GM19043 (cell line): ENCODE results near the gene TCERG1L.
"Not testable (repeated sequence)": the region's sequence is repeated elsewhere in the genome, so short reads cannot be mapped to it uniquely, and the experiment has no call there.

Source experiments
- ATAC-seq: cut with Tn5 transposase; IDR thresholded peaks from one replicate; pipeline ENCODE4 v1.9.1; 2021; ENCODE audit warnings: low read depth; ENCODE audit not compliant: unreplicated experiment

Gene TCERG1L

DNA sequence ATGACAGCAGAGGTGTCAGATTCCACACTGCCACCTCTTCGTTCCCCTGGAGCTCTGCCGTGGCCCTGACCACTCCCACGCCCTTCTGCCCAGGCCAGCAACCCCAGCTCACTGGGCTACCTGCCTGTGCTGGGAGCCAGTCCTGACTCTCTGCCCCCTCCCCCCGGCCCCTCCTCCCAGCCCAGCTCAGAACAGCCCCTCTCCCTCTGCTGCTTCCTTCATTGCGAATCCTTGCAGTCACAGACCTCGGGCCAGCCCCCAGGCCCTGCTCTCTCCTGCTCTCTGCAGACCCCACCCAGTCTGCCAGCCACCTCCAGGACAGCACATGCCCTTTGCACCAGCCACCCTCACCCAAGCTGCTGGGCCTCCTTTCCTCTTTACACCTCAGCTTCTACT is 60.4 kb downstream of the TCERG1L start:
- ATAC-seq: no peak

DNA sequence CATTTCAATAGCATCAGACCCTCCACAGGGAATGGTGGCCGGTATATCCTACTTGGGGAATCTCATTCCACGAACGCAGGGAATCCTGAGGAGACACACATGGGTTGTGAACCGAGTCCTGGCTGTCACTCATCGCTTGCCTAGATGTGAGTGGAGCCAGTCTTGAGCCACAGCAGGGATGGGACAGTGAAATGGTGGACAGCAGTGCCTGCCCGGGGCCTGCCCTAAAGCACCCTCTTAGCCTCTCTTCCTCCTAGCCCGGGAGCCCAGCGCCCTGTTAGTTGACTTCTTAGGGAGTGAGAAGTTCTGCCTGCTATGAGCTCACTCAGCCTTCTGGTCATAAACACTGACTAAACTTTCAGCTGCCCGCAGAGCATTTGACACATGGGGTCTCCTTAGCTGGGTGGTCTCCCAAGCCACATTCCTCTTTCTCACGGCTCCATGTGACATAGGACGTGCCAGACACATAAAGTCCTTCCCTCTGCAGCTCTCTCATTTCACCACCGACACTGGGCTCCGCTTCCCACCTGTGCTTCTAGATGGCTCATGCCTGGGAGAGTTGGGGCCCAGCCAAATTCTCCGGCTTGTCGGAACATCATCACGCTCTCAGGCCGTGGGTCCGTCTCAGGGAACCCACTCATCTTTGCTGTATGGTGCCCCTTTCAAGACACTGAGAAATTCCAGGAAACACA is 60.9 kb downstream of the TCERG1L start:
- ATAC-seq: no peak

DNA sequence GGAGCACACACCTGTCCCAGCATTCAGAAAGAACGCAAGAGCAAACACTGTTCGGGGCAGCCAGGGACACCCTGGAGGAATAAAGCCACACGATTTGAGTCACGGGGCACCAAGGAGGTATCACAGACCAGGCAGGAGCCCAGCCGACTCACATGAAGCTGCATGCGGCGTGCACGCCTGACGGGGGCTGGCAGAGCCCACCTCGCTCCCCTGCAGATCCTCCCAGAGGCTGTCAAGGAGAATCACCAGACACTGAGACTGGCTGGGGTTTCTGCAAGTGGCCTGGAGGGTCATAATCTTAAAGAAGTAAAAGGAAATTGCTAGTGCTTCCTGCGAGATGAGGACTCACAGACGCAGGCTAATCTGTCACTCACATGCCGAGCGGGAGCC is 61.6 kb downstream of the TCERG1L start:
- ATAC-seq: no peak

DNA sequence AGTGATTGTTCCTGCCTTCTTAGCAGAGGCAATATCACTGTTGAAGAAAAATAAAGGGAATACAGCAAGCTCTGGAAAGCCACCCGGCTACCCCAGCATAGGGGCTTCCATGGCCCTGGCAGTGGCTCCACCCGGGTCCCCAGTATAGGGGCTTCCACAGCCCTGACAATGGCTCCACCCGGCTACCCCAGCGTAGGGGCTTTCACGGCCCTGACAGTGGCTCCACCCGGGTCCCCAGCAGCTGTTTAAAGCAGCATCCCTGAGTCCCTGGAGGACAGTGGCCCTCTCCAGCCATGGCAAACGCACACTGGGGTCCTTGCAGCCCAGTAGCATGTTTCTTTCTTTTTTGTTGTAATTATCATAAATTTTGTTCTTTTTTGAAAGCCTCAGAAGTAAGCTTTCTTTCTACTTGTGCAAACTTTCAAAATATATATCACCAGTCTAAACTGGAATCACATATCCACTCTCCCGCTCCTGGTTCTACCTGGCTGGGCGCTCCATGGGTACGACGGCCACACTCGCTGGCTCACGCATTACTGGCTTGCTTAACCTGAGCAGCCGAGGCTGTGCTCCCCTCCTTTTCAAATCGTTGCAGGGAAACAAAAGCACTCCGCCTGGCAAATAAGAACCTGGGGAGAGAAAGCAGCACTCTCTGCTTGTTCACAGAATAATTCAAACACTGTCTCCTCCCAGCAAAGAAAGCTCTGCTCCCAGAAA is 62.1 kb downstream of the TCERG1L start:
- no peak for ATAC-seq

DNA sequence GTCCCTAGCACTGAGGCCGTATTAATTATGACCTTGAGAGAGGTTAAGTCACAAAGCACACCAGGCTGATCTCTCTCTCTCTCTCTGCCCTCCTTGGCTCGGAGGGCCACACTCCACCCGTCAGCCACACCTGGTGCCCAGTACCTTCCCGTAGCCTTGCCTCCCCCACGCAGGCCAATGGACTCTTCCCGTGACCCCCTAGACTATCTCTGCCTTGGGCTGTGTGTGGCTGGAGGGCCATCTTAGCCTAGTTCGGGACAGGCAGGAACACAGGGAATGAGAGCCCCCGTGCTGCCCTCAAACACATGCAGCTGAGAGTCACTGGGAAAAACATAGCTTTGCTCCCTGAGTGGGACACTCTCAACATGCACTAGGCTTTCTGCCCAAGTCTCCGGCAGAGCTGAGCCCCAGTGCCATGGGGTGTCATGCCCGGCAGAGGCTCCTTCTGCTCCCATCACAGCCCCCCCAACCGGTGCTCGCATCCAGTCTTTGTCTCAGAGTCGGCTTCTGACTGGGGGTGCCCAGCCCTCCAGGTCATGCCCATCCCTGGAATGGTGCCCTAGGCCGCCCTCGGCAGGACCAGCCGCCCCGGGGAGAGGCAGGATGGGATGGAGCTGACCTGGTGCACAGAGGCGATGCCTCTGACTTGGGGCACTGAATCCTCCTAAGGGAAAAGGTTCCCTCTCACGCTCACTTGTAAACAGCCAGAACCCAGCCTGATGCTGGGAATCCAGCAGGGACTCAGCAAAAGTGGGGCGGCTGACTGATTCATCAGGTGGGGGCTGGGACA is 63.0 kb downstream of the TCERG1L start:
- ATAC-seq: no peak

DNA sequence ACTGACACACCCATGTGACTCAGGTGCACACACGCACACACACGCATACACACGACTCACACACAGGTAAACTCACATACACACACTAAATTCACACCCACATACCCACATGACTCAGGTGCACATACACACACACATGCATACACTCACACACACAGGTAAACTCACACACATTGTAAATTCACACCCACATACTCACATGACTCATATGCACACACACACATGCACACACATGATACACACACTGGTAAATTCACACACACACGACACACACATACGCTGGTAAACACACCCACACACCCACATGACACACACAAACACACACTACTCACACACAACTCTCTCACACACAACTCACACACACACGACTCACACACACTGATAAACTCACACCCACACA is 63.6 kb downstream of the TCERG1L start:
- no peak for ATAC-seq

DNA sequence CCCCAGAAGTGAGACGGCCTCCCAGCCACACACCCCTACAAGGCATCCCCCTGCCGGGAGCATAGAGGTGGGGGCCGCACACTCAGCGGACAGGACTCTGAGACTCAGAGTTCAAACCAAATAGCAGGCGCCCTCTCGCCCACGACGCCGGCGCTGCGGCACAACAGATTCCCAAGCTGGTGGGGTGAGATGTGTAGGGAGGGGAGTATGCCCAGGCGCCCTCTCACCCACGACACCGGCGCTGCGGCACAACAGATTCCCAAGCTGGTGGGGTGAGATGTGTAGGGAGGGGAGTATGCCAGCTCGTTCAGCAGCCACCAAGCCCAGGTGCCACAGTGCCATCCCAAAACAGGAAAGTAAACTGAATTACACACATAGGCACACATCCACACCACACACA is 64.7 kb downstream of the TCERG1L start:
- ATAC-seq: no peak

DNA sequence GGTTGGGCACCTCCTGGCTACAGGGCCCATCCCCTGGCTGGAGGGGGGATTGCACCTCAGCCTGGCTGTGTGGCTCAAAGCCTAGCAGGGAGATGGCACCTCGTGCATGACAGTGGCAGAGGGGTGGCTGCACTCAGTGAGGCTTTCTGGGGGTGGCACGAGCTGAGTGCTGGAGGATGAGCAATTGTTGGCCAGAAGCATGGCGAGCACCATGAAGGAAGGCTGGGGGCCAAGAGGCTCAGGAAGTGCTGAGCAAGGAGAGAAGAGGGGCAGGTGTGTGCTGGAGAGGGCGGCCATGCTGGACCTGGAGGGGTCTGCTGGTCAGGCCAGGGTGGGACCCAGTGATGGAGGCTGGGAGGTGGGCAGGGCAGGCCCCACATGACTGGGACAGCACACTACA is 65.4 kb downstream of the TCERG1L start:
- no peak for ATAC-seq

DNA sequence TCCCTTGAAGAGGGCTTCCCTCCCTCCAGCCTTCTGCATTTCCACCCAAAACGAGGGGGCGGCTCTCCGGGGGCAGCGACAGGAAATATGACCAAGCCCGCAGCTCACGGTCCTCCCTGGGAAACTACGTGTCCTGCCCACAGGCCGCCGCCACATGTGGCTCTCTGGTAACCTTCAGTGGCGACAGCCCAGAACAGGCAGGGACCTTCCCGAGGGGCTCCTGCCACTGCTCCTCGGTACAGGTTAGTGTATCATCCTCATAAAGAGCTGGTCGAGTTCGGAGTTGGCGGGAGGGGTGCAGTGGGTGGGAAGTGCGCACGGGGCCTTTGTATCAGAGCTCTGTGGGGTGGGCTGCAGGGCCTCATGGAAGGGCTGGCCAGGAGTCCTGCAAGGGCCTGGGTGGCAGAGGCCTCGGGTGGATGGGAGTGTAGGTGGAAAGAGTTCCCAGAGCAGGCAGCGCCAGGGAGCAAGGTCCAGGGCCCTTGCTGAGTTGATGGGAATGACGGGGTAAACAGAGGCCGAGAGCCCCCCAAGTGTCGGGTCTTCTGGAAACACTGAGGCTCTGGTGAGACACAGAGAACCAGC is 66.0 kb downstream of the TCERG1L start:
- ATAC-seq: no peak

DNA sequence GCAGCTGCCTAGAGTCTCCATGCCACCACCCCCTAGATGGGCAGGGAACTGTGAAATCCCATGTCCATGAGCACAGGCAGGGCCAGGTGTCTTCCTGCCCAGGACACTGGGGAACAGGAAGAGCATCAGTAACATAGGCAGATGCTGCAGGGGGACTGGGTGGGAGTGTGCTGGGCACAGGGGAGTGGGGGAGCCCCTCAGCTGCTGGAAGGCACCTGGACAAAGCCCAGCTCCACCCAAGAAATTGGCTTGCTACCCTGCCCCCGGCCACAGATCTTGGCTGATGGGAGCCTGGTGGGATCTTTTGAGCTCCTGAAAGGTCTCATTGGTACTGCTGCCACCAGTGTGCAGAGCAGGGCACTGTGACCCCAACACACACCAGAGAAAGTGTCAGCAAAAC is 66.7 kb downstream of the TCERG1L start:
- ATAC-seq: no peak

DNA sequence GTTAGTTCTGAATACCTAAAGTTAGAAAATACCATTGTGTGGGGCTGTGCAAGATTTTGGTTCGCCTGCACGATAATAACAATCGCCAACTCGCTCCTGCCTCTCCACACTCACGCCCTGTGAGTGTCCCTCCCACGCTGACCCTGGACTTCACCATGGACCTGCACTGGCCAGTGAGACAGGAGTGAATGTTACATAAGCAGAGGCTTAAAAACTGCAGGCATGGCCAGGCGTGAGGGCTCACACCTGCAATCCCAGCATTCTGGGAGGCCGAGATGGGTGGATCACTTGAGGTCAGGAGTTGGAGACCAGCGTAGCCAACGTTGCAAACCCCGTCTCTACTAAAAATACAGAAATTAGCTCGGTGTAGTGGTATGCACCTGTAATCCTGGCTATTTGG is 68.4 kb downstream of the TCERG1L start:
- no peak for ATAC-seq

DNA sequence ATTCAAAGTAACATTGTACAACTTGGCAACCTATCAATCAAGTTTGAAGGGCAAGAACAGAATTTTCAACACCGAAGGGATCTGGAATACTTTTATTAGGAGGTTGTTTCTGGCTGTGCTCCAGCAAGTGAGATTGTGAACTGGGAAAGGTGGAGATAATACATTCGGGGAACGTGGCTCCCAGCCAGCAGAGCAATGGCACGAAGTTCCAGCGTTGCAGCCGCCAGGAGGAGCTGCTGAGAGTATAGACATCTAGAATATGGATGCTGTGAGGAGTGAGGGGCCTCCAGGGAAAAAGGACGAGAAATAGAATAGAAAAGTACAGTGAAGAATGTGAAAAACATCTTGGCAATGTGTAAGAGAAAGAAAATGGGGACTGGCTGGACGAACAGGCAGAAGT is 69.5 kb downstream of the TCERG1L start:
- no peak for ATAC-seq

DNA sequence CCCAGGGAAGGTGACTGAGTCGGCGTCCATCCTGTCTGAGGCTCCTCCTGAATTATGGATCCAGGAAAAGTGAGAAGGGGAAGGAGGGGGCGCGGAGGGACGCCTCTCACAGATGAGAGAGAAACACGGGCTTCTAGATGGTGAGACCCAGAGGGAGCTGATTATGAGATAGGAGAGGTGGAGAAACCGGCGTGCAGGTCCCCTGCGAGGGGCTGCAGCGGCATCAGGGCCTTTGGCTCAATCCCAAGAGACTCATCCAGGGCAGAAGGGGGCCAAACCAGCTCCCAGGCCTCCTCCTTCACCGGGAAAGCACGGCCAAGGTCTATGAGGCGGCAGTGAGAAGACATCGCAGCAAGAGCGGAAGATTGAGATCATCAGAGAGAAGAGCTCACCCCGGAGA is 70.8 kb downstream of the TCERG1L start:
- no peak for ATAC-seq

DNA sequence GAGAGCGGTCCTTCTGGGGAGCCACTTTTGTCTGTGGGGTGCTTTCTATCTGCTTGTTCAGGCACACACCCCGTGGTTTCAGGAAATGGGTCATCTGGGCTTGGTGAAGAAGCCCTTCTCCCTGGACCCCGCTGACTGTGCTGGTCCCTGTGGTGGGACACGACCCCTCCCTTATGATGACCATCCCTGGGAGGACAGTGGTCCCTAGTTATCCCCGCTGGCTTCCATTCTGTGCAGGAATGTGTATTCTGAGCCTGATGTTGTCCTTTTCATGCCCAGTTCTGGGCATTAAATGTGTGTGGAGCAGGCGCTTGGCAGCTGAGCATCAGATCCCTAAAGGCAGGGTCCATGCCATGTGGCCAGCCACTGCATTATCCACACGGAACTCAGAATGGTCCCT is 71.6 kb downstream of the TCERG1L start:
- no peak for ATAC-seq

DNA sequence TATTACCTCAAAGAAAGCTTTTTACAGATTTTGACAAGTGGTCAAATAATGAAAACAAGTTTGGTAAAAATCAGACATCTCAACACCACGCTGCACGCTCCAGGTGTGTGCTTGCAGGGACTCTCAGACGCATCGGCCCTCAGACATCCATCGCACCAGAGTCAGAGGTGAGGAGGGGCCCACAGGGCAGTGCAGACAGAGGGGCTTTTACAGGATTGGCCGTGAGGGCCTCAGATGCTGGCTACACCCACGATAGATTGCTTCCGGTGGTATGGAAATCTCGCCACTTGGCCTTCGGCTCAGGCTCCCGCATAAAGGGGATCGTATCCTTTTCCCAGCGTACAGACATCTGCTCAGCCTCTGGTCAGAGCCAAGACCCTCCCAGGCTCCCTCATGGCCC is 72.1 kb downstream of the TCERG1L start:
- no peak for ATAC-seq

DNA sequence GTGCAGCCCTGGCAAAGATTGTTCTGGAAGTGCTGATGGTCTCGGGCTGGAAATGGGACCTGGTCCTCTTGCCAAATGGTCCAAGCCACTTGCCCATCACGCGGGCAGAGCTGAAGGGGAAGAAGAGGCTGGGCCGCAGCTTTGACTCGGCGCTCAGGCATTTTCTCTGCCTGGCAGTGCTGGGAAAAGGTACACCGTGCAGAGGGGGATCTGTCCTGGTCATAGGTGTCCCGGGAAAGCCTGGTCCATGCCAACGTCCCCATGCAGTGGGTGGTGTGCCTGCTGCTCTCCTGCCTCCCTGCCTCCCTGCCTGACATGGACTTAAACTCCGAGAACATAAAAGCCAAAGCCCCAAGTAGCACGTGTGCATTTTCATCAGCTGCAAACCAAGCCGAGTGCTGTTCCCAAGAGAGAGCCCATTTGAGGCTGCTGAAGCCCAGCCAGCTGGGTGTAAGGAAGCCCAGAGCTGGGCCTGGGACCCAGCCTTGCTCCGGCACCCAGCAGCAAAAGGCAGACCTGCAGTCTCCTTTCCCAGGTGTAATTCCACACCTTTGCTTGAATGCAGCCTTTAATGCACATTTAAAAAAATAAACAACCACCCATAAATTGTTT is 72.7 kb downstream of the TCERG1L start:
- ATAC-seq: no peak

DNA sequence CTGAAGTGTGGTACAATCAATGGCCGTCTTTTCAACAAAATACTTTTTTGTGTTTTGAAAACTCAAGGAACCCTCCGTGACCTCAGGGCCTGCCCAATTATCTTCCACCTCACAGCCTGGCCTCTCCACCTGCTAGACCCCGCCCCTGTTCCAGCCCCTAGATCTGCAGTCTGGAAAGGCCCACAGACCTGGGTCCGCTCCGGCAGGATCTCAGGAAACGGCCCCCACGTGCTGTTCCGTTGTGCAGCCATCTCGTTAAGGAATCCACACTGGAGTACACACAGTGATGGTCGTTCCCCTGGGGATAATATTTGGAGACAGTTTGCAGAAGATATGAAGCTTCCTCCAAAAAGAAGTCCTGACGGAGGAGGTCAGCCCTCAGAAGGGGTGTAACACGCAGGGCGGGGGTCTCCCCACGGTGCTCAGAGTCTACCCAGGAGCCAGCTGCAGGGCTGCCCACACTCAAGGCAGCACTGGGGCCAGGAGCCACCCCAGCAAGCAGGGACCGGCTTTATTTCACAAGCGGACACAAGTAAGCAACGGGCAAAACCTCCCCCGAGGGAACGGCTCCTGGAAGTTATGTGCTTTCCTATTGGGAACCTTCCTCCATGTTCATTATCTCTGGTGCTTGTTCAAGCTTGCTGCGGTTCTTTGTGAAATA is 73.4 kb downstream of the TCERG1L start:
- ATAC-seq: no peak

DNA sequence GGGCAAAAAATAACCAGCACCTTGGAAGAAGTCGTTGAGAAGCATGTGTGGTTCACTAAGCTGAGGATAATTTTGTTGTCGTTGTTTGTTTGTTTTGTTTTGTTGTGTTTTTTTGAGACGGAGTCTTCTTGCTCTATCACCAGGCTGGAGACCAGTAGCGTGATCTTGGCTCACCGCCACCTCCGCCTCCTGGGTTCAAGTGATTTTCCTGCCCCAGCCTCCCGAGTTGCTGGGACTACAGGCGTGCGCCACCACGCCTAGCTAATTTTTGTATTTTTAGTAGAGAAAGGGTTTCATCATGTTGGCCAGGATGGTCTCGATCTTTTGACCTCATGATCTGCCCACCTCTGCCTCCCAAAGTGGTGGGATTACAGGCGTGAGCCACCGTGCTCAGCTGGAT is 76.9 kb downstream of the TCERG1L start:
- not testable (repeated sequence) for ATAC-seq

DNA sequence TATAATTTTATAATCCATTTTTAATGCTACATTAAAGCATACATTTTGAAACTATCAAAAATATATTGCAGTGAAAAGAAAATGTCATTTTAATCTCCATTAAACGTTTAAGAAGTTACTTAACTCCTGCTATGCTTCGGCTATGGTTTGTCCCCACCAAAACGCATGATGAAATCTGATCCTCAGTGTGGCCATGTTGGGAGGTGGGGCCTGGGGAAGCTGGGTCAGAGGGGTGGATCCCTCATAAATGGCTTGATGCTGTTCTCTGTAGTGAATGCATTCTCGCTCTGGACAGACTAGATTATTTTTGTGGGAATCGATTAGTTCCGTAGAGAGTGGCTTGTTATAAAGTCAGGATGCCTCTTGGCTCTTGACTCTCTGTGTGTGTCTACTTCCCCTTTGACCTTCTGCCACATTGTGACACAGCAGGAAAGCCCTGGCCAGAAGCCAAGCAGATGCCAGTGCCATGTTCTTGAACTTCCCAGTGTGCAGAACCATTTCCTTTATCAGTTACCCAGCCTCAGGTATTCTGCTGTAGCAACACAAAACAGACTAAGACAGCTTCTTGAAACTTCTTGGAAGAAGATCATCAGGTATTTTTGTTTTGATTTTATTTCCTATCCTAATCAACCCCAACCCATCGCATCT is 77.8 kb downstream of the TCERG1L start:
- ATAC-seq: no peak

DNA sequence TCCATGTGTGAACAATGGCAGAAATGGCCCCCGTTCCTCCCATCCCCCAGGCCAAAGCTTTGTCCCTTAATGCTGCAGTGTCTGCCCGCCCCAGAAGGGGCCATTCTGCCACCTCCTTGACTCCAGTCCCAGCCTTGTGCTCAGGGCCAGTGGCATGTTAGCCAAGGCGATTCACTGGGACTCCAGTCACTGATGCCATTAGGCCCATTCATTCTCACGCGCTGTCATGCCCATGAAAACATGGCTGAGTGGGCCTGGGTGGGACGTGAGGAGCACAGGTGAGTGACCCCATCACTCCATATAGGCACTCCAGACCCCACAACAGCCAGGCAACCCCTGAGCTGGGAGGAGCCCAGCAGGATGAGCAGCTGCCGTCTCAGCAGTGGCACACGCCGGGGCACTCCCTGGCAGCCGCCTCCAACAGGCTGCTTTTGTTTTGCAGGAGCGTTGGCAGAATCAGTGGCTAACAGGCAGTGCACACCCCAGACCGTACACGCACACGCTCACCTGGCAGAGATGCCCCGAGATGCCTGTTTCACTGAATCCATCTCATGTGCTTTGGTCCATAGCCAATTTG is 79.5 kb downstream of the TCERG1L start:
- no peak for ATAC-seq
